ENCODE results near the gene RHOU.
"Not testable (repeated sequence)": the region's sequence is repeated elsewhere in the genome, so short reads cannot be mapped to it uniquely, and the experiment has no call there.

Gene RHOU

GRCh38 chr1:228734881-228735801 is at the start of gene RHOU:
TSS of gene RHOU (plus strand) at chr1:228735479. CDS start at chr1:228735743, 264 bp downstream.
- DNase-seq = peak; percentile 87

DNA sequence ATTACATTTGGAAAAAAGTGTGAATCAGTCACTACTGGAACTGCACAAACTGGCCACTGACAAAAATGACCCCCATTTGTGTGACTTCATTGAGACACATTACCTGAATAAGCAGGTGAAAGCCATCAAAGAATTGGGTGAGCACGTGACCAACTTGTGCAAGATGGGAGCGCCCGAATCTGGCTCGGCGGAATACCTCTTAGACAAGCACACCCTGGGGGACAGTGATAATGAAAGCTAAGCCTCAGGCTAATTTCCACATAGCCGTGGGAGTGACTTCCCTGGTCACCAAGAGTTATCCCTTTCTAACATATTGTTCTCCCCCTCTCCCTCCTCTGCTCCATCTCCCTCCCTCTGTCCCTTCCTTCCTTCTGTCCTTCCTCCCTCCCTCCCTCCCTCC is 47.7 kb upstream of the RHOU start:
- no peak for DNase-seq

DNA sequence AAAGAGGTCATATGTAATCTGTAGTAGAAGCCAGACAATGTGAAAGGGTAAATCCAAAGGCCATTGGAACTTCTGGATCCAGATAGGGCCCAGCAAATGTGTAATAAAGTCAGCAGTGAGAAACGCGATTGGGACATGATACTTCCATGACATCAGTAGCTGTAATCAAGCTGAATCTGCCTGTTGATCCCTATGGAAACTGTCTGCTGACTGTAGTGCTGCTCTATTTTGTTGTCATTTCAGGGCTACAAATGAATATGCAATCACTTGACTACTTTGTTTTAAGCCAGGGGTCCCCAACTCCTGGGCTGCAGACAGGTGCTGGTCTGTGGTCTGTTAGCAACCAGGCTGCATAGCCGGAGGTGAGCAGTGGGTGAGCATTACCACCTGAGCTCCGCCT is 46.0 kb upstream of the RHOU start:
- DNase-seq = no peak

- no peak for DNase-seq
Measured at GRCh38 chr1:228691211-228691610, 44.1 kb upstream of the RHOU start.

DNA sequence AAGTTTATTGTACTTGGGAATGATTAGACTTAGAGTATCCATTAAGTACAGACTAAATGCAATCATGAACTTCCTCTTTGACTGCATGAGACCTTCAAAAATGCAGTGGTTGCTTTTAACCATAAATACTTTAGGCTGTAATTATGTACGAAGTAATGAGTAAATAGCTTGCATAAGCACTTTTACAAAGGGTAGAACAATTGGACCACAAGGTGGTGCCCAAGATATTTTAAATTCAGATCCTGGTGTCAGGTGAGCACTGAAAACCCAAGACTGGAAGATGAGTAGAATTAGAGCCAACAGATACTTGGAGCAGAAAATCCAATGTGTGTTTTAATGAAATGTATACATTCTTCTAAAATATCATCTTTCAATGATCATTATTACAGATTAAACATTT is 43.4 kb upstream of the RHOU start:
- peak; percentile 79 for DNase-seq

DNA sequence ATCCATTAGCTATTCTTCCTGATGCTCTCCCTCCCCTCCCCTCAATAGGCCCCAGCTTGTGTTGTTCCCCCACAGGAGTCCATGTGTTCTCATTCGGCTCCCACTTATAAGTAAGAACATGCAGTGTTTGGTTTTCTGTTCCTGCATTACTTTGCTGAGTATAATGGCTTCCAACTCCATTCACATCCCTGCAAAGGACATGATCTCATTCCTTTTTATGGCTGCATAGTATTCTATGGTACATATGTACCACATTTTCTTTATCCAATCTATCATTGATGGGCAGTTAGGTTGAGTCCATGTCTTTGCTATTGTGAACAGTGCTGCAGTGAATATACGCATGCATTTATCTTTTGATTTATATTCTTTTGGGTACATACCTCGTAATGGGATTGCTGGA is 40.8 kb upstream of the RHOU start:
- DNase-seq = not testable (repeated sequence)

DNA sequence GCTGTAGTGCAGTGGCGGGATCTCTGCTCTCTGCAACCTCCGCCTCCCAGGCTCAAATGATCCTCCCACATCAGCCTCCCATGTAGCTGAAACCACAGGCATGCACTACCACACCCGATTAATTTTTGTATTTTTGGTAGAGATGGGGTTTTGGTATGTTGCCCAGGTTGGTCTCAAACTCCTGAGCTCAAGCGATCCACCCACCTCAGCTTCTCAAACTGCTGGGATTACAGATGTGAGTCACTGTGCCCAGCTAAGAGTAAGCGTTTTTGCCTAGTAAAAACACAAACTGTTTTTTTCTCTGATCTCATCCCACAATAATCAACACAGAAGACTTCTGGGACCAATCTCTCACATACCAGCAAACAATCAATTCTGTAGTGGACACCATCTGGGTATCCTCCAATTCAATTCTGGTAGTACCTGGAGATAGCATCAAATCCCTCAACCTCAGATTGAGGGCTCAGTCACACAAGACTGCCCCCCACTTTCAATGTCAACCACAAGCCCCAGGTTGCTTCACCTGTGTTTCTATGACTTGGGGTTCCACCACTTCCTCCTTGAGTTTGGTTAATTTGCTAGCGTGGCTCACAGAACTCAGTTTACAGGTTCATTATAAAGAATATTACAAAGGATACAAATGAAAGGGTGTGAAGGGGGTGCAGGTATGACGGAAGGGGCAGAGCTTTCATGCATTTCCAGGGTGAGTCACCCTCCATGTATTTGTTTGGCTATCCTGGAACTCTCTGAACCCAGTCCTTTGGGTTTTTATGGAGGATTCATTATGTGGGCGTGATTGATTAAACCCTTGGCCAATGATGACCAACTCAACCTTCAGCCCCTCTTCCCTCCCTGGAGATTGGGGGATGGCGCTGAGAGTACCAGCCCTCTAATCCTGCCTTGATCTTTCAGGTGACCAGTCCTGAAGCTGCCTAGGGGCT is 40.0 kb upstream of the RHOU start:
- no peak for DNase-seq

DNA sequence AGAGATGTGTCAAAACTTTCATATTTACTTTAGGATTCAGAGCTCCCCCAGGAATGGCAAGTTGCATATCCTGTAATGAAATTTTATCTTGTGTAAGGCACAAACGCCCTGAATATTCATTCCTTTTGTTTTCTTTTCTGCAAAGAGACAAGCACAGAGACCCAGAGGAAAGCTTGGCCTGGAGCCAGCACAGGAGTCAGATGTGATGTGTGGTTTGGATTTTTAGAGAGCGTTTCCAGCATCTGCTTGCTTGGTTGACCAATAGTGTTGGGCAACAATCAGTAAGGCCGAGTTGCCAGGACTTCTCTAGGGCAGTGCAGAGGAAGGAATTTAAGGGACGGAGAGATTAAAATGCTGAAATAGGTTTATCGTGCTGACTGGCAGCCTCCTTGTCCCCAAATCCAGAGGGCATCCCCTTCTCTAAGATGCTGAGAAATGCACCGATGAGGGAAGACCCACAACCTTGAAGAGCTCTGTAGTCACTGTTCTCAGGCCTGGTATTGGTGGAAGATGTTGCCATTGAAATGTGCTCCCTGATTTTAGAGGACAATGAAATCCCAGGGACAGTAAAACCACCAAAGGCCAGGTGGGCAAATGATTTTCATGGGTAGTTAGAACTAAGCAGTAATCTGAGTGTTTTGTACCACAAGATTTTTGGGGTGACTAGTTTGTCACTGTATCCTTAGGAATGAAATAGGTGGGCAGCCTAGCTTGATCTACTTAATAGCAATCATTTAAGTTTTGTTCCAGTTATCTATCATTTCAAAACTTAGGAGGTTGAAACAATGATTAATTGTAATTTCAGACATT is 37.9 kb upstream of the RHOU start:
- DNase-seq = peak; percentile 20

DNA sequence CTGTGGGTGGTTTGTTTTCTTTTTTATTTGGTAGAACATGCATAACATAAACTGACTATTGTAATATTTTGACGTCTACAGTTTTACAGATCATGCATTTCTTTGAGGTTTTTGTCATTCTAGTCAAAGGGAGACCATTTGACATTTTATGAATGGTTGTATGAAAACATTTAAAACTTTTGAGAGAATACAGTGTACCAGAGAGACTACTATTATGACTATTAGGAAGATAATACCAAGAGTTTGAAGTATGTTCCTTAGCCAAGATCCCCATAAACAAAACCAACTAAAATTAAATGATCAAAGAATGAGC is 37.3 kb upstream of the RHOU start:
- no peak for DNase-seq

- no peak for DNase-seq
Measured at GRCh38 chr1:228702433-228702832, 32.8 kb upstream of the RHOU start.

- DNase-seq = no peak
Measured at GRCh38 chr1:228706305-228706704, 29.0 kb upstream of the RHOU start.

DNA sequence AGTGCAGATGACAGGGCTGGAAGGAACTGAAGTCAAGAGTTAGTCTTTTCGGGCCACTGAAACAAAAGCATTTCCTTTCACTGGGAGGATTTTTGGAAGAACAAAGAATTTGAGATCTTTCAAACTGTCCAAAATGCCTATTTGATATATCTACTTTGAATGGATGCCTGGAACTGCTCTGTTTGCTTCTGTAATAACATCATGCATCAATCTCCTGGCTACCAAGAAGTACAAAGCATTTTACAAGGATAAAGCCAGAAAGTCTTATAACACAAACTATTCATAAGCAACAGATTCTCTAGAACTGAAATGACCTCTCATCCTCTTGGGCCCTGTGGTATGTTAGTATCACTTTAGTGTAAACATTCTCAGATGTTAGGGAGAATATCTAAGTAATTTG is 18.2 kb upstream of the RHOU start:
- no peak for DNase-seq

DNA sequence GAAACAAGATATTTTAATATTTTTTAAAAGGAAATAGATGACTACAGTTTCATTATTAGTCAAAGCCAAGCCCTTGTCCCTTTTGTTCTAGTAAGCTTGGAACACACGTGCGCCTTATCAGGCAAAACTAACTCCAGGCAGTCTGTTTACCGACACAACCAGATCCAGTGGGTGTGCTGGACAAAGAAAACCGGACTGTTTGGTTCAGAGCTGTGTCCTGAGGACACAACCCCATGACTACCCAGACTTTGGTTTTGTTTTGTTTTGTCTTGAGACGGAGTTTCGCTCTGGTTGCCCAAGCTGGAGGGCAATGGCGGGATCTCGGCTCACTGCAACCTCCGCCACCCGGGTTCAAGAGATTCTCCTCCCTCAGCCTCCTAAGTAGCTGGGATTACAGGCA is 13.9 kb upstream of the RHOU start:
- DNase-seq = no peak

GRCh38 chr1:228723287-228723686 is 12.0 kb upstream of the RHOU start:
- DNase-seq = no peak

- DNase-seq = peak; percentile 78
Measured at GRCh38 chr1:228723921-228724320, 11.4 kb upstream of the RHOU start.

DNA sequence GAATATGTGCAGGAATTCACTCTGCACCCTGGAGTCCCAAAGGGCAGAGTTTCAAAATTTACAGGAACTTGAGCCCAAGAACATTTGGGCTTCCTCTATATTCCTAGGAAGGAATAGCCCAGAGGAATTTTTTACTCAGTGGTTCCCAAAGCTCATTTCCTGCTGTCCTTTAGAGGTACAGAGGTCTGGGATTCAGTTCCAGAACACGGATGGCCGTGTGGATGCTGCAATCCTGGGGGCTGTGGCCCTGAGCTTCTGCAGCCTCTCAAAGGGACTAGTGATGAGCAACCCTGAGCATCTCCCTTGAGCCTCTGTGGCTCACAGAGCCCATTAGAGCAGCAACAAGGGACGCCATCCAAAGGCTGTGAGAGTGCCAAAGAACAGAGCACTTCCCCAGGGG is 10.1 kb upstream of the RHOU start:
- DNase-seq = no peak

GRCh38 chr1:228727681-228728171 is 7.6 kb upstream of the RHOU start:
- no peak for DNase-seq

DNA sequence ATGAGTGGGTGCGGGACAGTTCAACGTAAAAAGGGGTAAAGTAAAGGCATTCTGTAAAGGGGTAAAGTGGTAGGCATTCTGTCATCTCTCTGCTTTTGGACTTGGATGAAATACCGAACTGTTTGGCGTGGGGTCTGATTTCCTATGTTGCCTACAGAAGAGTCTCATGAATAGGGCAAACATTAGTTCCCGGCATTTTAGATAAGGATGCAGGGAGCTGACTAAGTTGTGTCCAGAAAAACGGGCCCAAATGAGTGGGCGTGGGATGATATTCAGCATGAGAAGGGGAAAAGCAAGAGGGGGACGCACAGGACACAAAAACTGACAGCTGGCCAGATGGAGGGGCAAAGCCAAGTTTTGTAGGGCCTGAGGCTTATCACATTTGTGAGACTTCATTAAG is 2.9 kb upstream of the RHOU start:
- DNase-seq = no peak

- DNase-seq = no peak
Measured at GRCh38 chr1:228733576-228733975, 1.7 kb upstream of the RHOU start.

DNA sequence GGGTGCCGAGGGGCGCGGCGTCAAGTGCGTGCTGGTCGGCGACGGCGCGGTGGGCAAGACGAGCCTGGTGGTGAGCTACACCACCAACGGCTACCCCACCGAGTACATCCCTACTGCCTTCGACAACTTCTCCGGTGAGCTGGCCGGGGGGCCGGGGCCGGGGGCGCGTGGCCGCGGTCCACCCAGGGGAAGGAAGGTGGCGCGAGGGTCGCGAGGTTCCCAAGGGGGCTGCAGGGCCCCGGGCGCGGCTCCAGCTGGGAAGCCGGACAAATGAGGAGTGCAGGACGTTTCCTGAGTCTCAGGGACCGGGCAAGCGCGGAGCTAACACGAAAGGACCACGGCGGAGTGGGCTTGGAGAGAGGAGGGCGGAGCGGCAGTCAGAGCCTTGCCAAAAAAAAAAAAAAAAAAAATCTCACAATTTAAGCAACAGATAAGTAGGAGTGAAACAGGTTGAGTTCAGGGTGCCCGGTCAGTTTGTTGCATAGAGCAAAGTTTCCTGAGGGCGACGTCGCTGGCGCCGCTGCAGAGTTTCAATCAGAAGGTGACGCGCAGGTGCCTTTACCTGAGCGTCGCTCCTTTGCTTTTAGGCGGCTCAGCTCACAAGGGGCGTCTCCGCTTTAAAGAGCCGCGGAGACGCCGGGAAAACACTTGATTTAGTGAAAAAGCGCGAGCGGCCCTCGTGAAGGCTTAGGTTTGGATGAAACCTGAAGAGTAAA is 750 bp downstream of the RHOU start:
- DNase-seq = peak; percentile 74

GRCh38 chr1:228736844-228737445 is 1.7 kb downstream of the RHOU start:
- no peak for DNase-seq

GRCh38 chr1:228737601-228738041 is 2.3 kb downstream of the RHOU start:
- DNase-seq = no peak
